ENCODE results near the gene VIPAS39. TPM values are rescaled to one million over a fixed set of nuclear protein-coding genes. Genes with fewer than 3 reads are reported as not detected.
A peak's percentile ranks its signal among the peaks of the same experiment; 100 is the strongest.

VIPAS39 gene
- total RNA-seq, 1 experiment from 2014 or later, result 16.7 TPM

DNA sequence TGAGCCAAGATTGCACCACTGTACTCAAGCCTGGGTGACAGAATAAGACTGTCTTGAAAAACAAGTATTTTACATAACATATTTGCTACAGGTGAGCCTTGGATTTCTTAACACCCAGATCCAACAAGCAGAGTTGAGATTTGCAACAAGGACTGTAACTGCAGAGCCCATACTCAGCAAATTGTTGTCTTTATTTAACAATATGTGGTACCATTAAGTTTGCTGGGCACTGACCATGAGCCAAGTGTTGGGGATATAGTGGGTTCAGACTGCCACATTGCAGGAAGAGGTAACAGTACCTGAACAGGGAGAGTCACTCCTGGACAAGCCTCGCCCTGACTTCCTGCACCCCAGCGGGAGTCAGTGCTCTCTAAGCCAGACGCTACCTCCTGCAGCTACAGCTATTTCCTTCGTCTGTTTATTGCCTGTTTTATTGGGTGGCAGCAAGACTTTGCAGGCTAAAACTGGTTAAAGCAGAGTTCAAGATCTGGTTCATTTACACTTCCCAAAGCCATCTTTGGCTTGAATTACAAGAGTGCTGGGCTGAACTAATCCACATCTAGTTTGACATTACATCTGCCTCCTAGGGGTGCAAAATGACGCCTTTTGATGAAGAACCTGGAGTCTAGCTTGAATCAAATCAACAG, 12.9 kb upstream of the VIPAS39 start:
- H3K4me3 ChIP-seq (ENCODE audit: low read depth, low read length, poor library complexity, severe bottlenecking), result no peak overlapping the region
- no peaks in the 10 kb centered on the region for H3K4me1 ChIP-seq (ENCODE audit: insufficient read depth, low read length, poor library complexity, severe bottlenecking)
- intact Hi-C loops (cut with micrococcal nuclease; ENCODE audit: unreplicated experiment), result no loop called here
- CTCF ChIA-PET, result no interaction called here
- DNase-seq (ENCODE audit: low spot score), result peak; percentile 48
- H3K9me3 ChIP-seq (ENCODE audit: low read depth, low read length, poor library complexity, severe bottlenecking), result no peaks in the 10 kb centered on the region
- peaks cover 42% of the 10 kb centered on the region for H3K36me3 ChIP-seq (ENCODE audit: insufficient read depth, low read length, poor library complexity, severe bottlenecking)
- TF ChIP-seq EZH2 (IDR thresholded peaks at IDR 0.05; ENCODE audit: borderline replicate concordance, low read depth, low read length, poor library complexity, severe bottlenecking), result no peak
- TF ChIP-seq, protein P1, sequence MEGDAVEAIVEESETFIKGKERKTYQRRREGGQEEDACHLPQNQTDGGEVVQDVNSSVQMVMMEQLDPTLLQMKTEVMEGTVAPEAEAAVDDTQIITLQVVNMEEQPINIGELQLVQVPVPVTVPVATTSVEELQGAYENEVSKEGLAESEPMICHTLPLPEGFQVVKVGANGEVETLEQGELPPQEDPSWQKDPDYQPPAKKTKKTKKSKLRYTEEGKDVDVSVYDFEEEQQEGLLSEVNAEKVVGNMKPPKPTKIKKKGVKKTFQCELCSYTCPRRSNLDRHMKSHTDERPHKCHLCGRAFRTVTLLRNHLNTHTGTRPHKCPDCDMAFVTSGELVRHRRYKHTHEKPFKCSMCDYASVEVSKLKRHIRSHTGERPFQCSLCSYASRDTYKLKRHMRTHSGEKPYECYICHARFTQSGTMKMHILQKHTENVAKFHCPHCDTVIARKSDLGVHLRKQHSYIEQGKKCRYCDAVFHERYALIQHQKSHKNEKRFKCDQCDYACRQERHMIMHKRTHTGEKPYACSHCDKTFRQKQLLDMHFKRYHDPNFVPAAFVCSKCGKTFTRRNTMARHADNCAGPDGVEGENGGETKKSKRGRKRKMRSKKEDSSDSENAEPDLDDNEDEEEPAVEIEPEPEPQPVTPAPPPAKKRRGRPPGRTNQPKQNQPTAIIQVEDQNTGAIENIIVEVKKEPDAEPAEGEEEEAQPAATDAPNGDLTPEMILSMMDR (conservative IDR thresholded peaks at IDR 0.05; ENCODE audit: low read depth, low read length), result no peak
- no peak overlapping the region for H3K27ac ChIP-seq (ENCODE audit: low read depth, low read length, poor library complexity, severe bottlenecking)
- no peaks in the 10 kb centered on the region for H3K27me3 ChIP-seq (replicated peaks; ENCODE audit: insufficient read depth, low read depth, low read length, poor library complexity)
- no TSS peak for BruUV-seq (replicated peaks)
- POLR2A ChIA-PET (ENCODE audit: low non-redundant PET), result no interaction called here

- POLR2A ChIA-PET (ENCODE audit: low non-redundant PET), result no interaction called here
These were observed 12.1 kb upstream of the VIPAS39 start for GRCh38 chr14:77469539-77469938.

GRCh38 chr14:77469067-77469505, 11.7 kb upstream of the VIPAS39 start:
- H3K27ac ChIP-seq (ENCODE audit: low read depth, low read length, poor library complexity, severe bottlenecking), result no peak overlapping the region
- TF ChIP-seq, protein P1 (conservative IDR thresholded peaks at IDR 0.05; ENCODE audit: low read depth, low read length), result no peak
- no peak for TF ChIP-seq EZH2 (IDR thresholded peaks at IDR 0.05; ENCODE audit: borderline replicate concordance, low read depth, low read length, poor library complexity, severe bottlenecking)

More at GRCh38 chr14:77469539-77469938, 12.1 kb upstream of the VIPAS39 start:
- Histone ChIP-seq H3K36me3 (ENCODE audit: insufficient read depth, low read length, poor library complexity, severe bottlenecking) (peaks cover 50% of the 10 kb centered on the region), H3K27ac (ENCODE audit: low read depth, low read length, poor library complexity, severe bottlenecking) (no peak overlapping the region), H3K4me1 (ENCODE audit: insufficient read depth, low read length, poor library complexity, severe bottlenecking) (no peaks in the 10 kb centered on the region), H3K27me3 (replicated peaks; ENCODE audit: insufficient read depth, low read depth, low read length, poor library complexity) (no peaks in the 10 kb centered on the region), H3K4me3 (ENCODE audit: low read depth, low read length, poor library complexity, severe bottlenecking) (no peak overlapping the region), H3K9me3 (ENCODE audit: low read depth, low read length, poor library complexity, severe bottlenecking) (no peaks in the 10 kb centered on the region)
- TF ChIP-seq, protein P1 (conservative IDR thresholded peaks at IDR 0.05; ENCODE audit: low read depth, low read length), result no peak
- TF ChIP-seq EZH2 (IDR thresholded peaks at IDR 0.05; ENCODE audit: borderline replicate concordance, low read depth, low read length, poor library complexity, severe bottlenecking), result no peak
- no TSS peak for BruUV-seq (replicated peaks)
- CTCF ChIA-PET, result no interaction called here
- DNase-seq (ENCODE audit: low spot score), result no peak
- intact Hi-C loops (cut with micrococcal nuclease; ENCODE audit: unreplicated experiment), result no loop called here

More at GRCh38 chr14:77469067-77469505, 11.7 kb upstream of the VIPAS39 start:
- CTCF ChIA-PET, result no interaction called here
- no peaks in the 10 kb centered on the region for H3K4me1 ChIP-seq (ENCODE audit: insufficient read depth, low read length, poor library complexity, severe bottlenecking)
- no peak overlapping the region for H3K4me3 ChIP-seq (ENCODE audit: low read depth, low read length, poor library complexity, severe bottlenecking)
- BruUV-seq (replicated peaks), result TSS peak; percentile 70
- no peak for DNase-seq (ENCODE audit: low spot score)
- peaks cover 55% of the 10 kb centered on the region for H3K36me3 ChIP-seq (ENCODE audit: insufficient read depth, low read length, poor library complexity, severe bottlenecking)
- POLR2A ChIA-PET (ENCODE audit: low non-redundant PET), result no interaction called here
- H3K27me3 ChIP-seq (replicated peaks; ENCODE audit: insufficient read depth, low read depth, low read length, poor library complexity), result no peaks in the 10 kb centered on the region
- intact Hi-C loops (cut with micrococcal nuclease; ENCODE audit: unreplicated experiment), result no loop called here
- no peaks in the 10 kb centered on the region for H3K9me3 ChIP-seq (ENCODE audit: low read depth, low read length, poor library complexity, severe bottlenecking)

All from A673 (cell line).